HEK293 (cell line): Measurements from ENCODE around the gene DIS3L2.

Source experiments
- CTCF ChIA-PET: fragments of 350-600 bp; formaldehyde crosslinking; extraction: SDS; loops from one replicate; lab custom pipeline; 2021; ENCODE audit warnings: antibody characterized with exemption; lab: Yijun Ruan, JAX
- POLR2A ChIA-PET: fragments of 300-600 bp; formaldehyde crosslinking; extraction: SDS; loops from one replicate; lab custom pipeline; 2020; ENCODE audit warnings: antibody characterized with exemption, inconsistent platforms; lab: Yijun Ruan, JAX
- H3K27ac ChIP-seq: fragments of 200-500 bp; sonication (Bioruptor generic); 2 replicates; pipeline ENCODE4 v1.5.1; 2014; ENCODE audit warnings: low read depth, low read length, control low read depth, inconsistent platforms; ENCODE audit errors: extremely low read depth
- H3K36me3 ChIP-seq, 2 experiments: fragments of 200-500 bp in 1 of 2; sonication (Bioruptor generic) in 1 of 2; 1 replicate in 1 of 2; 2 replicates in 1 of 2; pipeline ENCODE4 v1.5.1; 2014 to 2017; ENCODE audit warnings: inconsistent platforms in 2 of 2, low read length in 2 of 2; ENCODE audit not compliant: control insufficient read depth in 2 of 2, insufficient read depth in 1 of 2
- H3K4me1 ChIP-seq: fragments of 200-500 bp; sonication (Bioruptor generic); 2 replicates; pipeline ENCODE4 v1.5.1; 2014; ENCODE audit warnings: mild to moderate bottlenecking, low read length, inconsistent platforms; ENCODE audit not compliant: control insufficient read depth, insufficient read depth
- H3K4me3 ChIP-seq: 2 replicates; pipeline ENCODE4 v1.5.1; 2011; ENCODE audit warnings: low read depth, mild to moderate bottlenecking, control low read depth, low read length, moderate library complexity
- H3K9me3 ChIP-seq: fragments of 200-500 bp; sonication (Bioruptor generic); 2 replicates; pipeline ENCODE4 v1.5.1; 2014; ENCODE audit warnings: low read depth, low read length, inconsistent platforms; ENCODE audit not compliant: control insufficient read depth, insufficient read depth
- HOXC10 ChIP-seq: sonication (generic); formaldehyde crosslinking; IDR thresholded peaks from 2 replicates; pipeline ENCODE4 v1.8.1; 2023; ENCODE audit warnings: mild to moderate bottlenecking, missing genetic modification reagents
- RBAK ChIP-seq: fragments of 450-650 bp; formaldehyde crosslinking; IDR thresholded peaks from 2 replicates; pipeline ENCODE4 v1.5.1; 2016; ENCODE audit warnings: missing biosample characterization, missing genetic modification characterization
- SCRT2 ChIP-seq: fragments of 450-650 bp; formaldehyde crosslinking; IDR thresholded peaks from 2 replicates; pipeline ENCODE4 v1.5.1; 2016; ENCODE audit warnings: missing biosample characterization, missing genetic modification characterization
- ZBTB1 ChIP-seq: fragments of 450-650 bp; formaldehyde crosslinking; IDR thresholded peaks from 2 replicates; pipeline ENCODE4 v1.5.1; 2016; ENCODE audit warnings: missing biosample characterization, missing genetic modification characterization
- ZBTB17 ChIP-seq: fragments of 450-650 bp; formaldehyde crosslinking; IDR thresholded peaks from 2 replicates; pipeline ENCODE4 v1.5.1; 2016; ENCODE audit warnings: missing biosample characterization, missing genetic modification characterization
- ZBTB21 ChIP-seq: fragments of 450-650 bp; formaldehyde crosslinking; IDR thresholded peaks from 2 replicates; pipeline ENCODE4 v1.5.1; 2017; ENCODE audit warnings: missing biosample characterization, missing genetic modification characterization
- ZNF341 ChIP-seq: fragments of 450-650 bp; formaldehyde crosslinking; IDR thresholded peaks from 2 replicates; pipeline ENCODE4; 2016; ENCODE audit warnings: low read depth, missing biosample characterization, missing genetic modification characterization
- ZNF391 ChIP-seq: fragments of 450-650 bp; formaldehyde crosslinking; IDR thresholded peaks from 2 replicates; pipeline ENCODE4 v1.5.1; 2016; ENCODE audit warnings: low read depth, missing biosample characterization, missing genetic modification characterization, borderline replicate concordance
- ZNF404 ChIP-seq: fragments of 450-650 bp; formaldehyde crosslinking; IDR thresholded peaks from 2 replicates; pipeline ENCODE4 v1.5.1; 2017; ENCODE audit warnings: missing biosample characterization, missing genetic modification characterization
- ZNF423 ChIP-seq: fragments of 450-650 bp; formaldehyde crosslinking; IDR thresholded peaks from 2 replicates; pipeline ENCODE4 v1.5.1; 2016; ENCODE audit warnings: missing biosample characterization, missing genetic modification characterization
- ZNF514 ChIP-seq: fragments of 450-650 bp; formaldehyde crosslinking; IDR thresholded peaks from 2 replicates; pipeline ENCODE4 v1.5.1; 2016; ENCODE audit warnings: missing biosample characterization, missing genetic modification characterization
- ZNF530 ChIP-seq: fragments of 450-650 bp; formaldehyde crosslinking; IDR thresholded peaks from 2 replicates; pipeline ENCODE4 v1.5.1; 2016; ENCODE audit warnings: low read depth, missing biosample characterization, missing genetic modification characterization
- ZNF623 ChIP-seq: fragments of 450-650 bp; formaldehyde crosslinking; IDR thresholded peaks from 2 replicates; pipeline ENCODE4 v1.5.1; 2016; ENCODE audit warnings: missing biosample characterization, missing genetic modification characterization
- ZNF777 ChIP-seq: fragments of 450-650 bp; formaldehyde crosslinking; IDR thresholded peaks from 2 replicates; pipeline ENCODE4 v1.5.1; 2017; ENCODE audit warnings: missing biosample characterization, missing genetic modification characterization, borderline replicate concordance
- ZSCAN4 ChIP-seq: fragments of 450-650 bp; formaldehyde crosslinking; IDR thresholded peaks from 2 replicates; pipeline ENCODE4 v1.5.1; 2017; ENCODE audit warnings: missing biosample characterization, missing genetic modification characterization
- TF ChIP-seq, protein P1 (sequence below): fragments of 450-650 bp; formaldehyde crosslinking; IDR thresholded peaks from 2 replicates; pipeline ENCODE4 v1.5.1; 2016; ENCODE audit warnings: missing biosample characterization, missing genetic modification characterization
- TF ChIP-seq, protein P2 (sequence below): fragments of 450-650 bp; formaldehyde crosslinking; IDR thresholded peaks from 2 replicates; pipeline ENCODE4 v1.5.1; 2016; ENCODE audit warnings: missing biosample characterization, missing genetic modification characterization

The DIS3L2 gene

GRCh38 chr2:232210306-232210705 lies 248.8 kb downstream of the DIS3L2 start:
- POLR2A ChIA-PET: no interaction called here

DNA sequence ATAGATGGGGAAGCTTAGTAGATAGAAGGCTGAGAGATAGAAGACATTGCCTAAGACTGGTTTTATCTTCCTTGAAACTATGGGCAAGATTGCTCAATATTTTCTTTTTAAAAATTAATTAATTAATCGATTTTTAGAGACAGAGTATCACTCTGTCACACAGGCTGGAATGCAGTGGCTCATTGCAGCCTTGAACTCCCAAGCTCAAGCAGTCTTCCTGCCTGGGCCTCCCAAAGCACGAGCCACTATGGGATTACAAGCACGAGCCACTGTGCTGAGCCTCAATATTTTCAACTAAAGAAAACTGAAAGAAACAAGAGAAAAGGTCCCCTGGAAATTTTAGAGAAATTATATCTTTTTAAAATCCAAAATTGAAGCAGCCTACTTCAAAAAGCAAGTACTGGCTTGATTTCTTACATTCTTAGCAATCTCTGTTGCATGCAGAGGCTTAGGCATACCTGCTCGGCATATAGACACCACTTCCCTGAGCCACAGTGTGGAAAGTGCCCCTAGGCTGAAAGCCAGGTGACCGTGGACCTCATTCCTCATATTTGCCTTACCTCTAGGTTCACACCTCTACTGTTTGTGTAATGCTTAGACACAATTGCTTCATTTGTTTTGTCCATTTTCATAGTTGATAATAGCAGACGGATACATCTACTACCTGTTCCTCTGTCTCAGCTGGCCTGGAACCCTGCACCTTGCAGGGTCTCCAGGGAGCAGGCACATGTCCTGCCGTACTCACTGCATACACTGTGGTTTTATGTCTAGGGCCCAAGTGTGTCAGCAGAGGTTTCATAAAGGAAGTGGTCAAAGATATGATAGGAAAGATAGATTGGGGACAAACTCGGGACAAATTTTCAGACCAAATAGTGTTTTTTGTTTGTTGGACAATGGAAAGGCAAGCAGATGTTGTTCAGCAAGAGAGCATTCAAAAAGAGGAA lies 250.5 kb downstream of the DIS3L2 start:
- Histone ChIP-seq H3K4me3 (no peak overlapping the region), H3K4me1 (no peaks in the 10 kb centered on the region), H3K36me3 (peaks cover 0 to 9% of the 10 kb centered on the region in 2 experiments; a peak in 1 of 3 replicates), H3K27ac (no peak overlapping the region), H3K9me3 (no peaks in the 10 kb centered on the region)
- TF ChIP-seq HOXC10 (CRISPR knock-in tag) (no peak), ZNF404 (tag by site-specific recombination) (no peak), SCRT2 (tag by site-specific recombination) (no peak), ZNF391 (tag by site-specific recombination) (no peak), RBAK (tag by site-specific recombination) (no peak)
- TF ChIP-seq, protein P1, sequence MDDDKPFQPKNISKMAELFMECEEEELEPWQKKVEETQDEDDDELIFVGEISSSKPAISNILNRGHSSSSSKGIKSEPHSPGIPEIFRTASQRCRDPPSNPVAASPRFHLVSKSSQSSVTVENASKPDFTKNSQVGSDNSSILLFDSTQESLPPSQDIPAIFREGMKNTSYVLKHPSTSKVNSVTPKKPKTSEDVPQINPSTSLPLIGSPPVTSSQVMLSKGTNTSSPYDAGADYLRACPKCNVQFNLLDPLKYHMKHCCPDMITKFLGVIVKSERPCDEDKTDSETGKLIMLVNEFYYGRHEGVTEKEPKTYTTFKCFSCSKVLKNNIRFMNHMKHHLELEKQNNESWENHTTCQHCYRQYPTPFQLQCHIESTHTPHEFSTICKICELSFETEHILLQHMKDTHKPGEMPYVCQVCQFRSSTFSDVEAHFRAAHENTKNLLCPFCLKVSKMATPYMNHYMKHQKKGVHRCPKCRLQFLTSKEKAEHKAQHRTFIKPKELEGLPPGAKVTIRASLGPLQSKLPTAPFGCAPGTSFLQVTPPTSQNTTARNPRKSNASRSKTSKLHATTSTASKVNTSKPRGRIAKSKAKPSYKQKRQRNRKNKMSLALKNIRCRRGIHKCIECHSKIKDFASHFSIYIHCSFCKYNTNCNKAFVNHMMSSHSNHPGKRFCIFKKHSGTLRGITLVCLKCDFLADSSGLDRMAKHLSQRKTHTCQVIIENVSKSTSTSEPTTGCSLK: no peak
- ChIA-PET POLR2A (no interaction called here), CTCF (no interaction called here)

More at GRCh38 chr2:232210306-232210705, 248.8 kb downstream of the DIS3L2 start:
- Histone ChIP-seq H3K36me3 (peaks cover 0 to 9% of the 10 kb centered on the region in 2 experiments; a peak in 1 of 3 replicates), H3K9me3 (no peaks in the 10 kb centered on the region), H3K4me1 (no peaks in the 10 kb centered on the region), H3K27ac (no peak overlapping the region), H3K4me3 (no peak overlapping the region)
- CTCF ChIA-PET: interaction anchor here (0.5 kb wide), 1 partner anchor 303 kb away, joined by 5 read pairs; no protein-coding TSS in a partner anchor
- TF ChIP-seq ZBTB21 (tag by site-specific recombination) (no peak), ZBTB1 (tag by site-specific recombination) (no peak), ZBTB17 (no peak), HOXC10 (CRISPR knock-in tag) (no peak), ZNF514 (no peak), ZNF530 (tag by site-specific recombination) (no peak), ZSCAN4 (tag by site-specific recombination) (no peak), ZNF423 (tag by site-specific recombination) (no peak), ZNF623 (tag by site-specific recombination) (no peak), ZNF341 (tag by site-specific recombination) (no peak), ZNF777 (tag by site-specific recombination) (no peak)
- TF ChIP-seq, protein P2, sequence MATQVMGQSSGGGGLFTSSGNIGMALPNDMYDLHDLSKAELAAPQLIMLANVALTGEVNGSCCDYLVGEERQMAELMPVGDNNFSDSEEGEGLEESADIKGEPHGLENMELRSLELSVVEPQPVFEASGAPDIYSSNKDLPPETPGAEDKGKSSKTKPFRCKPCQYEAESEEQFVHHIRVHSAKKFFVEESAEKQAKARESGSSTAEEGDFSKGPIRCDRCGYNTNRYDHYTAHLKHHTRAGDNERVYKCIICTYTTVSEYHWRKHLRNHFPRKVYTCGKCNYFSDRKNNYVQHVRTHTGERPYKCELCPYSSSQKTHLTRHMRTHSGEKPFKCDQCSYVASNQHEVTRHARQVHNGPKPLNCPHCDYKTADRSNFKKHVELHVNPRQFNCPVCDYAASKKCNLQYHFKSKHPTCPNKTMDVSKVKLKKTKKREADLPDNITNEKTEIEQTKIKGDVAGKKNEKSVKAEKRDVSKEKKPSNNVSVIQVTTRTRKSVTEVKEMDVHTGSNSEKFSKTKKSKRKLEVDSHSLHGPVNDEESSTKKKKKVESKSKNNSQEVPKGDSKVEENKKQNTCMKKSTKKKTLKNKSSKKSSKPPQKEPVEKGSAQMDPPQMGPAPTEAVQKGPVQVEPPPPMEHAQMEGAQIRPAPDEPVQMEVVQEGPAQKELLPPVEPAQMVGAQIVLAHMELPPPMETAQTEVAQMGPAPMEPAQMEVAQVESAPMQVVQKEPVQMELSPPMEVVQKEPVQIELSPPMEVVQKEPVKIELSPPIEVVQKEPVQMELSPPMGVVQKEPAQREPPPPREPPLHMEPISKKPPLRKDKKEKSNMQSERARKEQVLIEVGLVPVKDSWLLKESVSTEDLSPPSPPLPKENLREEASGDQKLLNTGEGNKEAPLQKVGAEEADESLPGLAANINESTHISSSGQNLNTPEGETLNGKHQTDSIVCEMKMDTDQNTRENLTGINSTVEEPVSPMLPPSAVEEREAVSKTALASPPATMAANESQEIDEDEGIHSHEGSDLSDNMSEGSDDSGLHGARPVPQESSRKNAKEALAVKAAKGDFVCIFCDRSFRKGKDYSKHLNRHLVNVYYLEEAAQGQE (tag by site-specific recombination): no peak
